Endodermal cell (in vitro differentiated cells): ENCODE data around the gene SSBP1. TPM values are rescaled to one million over a fixed set of nuclear protein-coding genes. Genes with fewer than 3 reads are reported as not detected.
A peak's percentile ranks its signal among the peaks of the same experiment; 100 is the strongest.
"Not testable (repeated sequence)": the region's sequence is repeated elsewhere in the genome, so short reads cannot be mapped to it uniquely, and the experiment has no call there.

Experiments
- DNase-seq: peaks from one replicate; pipeline ENCODE4 v3.0.0-alpha.2; 2017
- H3K27ac ChIP-seq: 2 replicates; pipeline ENCODE4 v1.5.1; 2013; ENCODE audit warnings: mild to moderate bottlenecking, low read depth, low read length, moderate library complexity
- H3K27me3 ChIP-seq: 2 replicates; pipeline ENCODE4 v1.6.1; 2013; ENCODE audit warnings: mild to moderate bottlenecking, low read length, moderate library complexity; ENCODE audit not compliant: insufficient read depth, control insufficient read depth, poor library complexity, severe bottlenecking
- H3K36me3 ChIP-seq: 2 replicates; pipeline ENCODE4 v1.7.0; 2013; ENCODE audit warnings: mild to moderate bottlenecking, low read length, moderate library complexity; ENCODE audit not compliant: control insufficient read depth, insufficient read depth
- H3K4me1 ChIP-seq: one replicate; pipeline ENCODE4 v1.7.0; 2013; ENCODE audit warnings: low read length; ENCODE audit not compliant: control insufficient read depth, insufficient read depth
- H3K4me3 ChIP-seq: 2 replicates; pipeline ENCODE4 v1.5.1; 2013; ENCODE audit warnings: mild to moderate bottlenecking, low read length, moderate library complexity
- H3K9ac ChIP-seq: 2 replicates; pipeline ENCODE4 v1.6.1; 2013; ENCODE audit warnings: mild to moderate bottlenecking, low read length, moderate library complexity; ENCODE audit not compliant: poor library complexity, severe bottlenecking; ENCODE audit errors: extremely low read depth
- H3K9me3 ChIP-seq: 2 replicates; pipeline ENCODE4 v1.6.1; 2013; ENCODE audit warnings: mild to moderate bottlenecking, low read length, moderate library complexity; ENCODE audit not compliant: control insufficient read depth
- H3K27ac Mint-ChIP-seq: 2 replicates; pipeline ENCODE4 v1.8.0; 2020; ENCODE audit warnings: mixed read lengths
- H3K27me3 Mint-ChIP-seq: 2 replicates; pipeline ENCODE4 v1.8.0; 2021; ENCODE audit warnings: mild to moderate bottlenecking, mixed read lengths; ENCODE audit not compliant: insufficient read depth
- H3K36me3 Mint-ChIP-seq: 2 replicates; pipeline ENCODE4 v1.8.0; 2020; ENCODE audit warnings: low read depth, mixed read lengths
- H3K4me1 Mint-ChIP-seq: 2 replicates; pipeline ENCODE4 v1.8.0; 2020; ENCODE audit warnings: mixed read lengths
- H3K4me3 Mint-ChIP-seq: 2 replicates; pipeline ENCODE4 v1.8.0; 2020; ENCODE audit warnings: mild to moderate bottlenecking, moderate library complexity, mixed read lengths
- H3K9me3 Mint-ChIP-seq: 2 replicates; pipeline ENCODE4 v1.8.0; 2020; ENCODE audit warnings: mild to moderate bottlenecking, mixed read lengths
- WGBS, 2 experiments: methylation state at CpG; one replicate each; pipeline versions ENCODE4 v1.1.5 to v1.1.7; 2013; ENCODE audit warnings: missing lambda C conversion rate in 2 of 2, mixed read lengths in 1 of 2; ENCODE audit not compliant: insufficient coverage in 1 of 2, insufficient read length in 1 of 2; 5-methylcytosine and 5-hydroxymethylcytosine counted together
- total RNA-seq, 2 donors: library from RNA; stranded (reverse); fragmentation: NEBNext Ultra II Directional in 1 of 2; extraction: Animal tissue kit (Norgen Biotek cat#: 25700) in 1 of 2; gene quantifications; 2 replicates in 1 of 2; 3 replicates in 1 of 2; pipeline ENCODE4 v1.2.1, GENCODE V29; 2021
- TF ChIP-seq, protein P1 (sequence below): fragments of 200-600 bp; sonication (generic); conservative IDR thresholded peaks from 2 replicates; pipeline ENCODE4 v1.5.0; 2021; ENCODE audit warnings: antibody characterized with exemption, mild to moderate bottlenecking

The SSBP1 gene
- total RNA-seq, 2 donors from 2014 or later, result 179 to 194 TPM

DNA sequence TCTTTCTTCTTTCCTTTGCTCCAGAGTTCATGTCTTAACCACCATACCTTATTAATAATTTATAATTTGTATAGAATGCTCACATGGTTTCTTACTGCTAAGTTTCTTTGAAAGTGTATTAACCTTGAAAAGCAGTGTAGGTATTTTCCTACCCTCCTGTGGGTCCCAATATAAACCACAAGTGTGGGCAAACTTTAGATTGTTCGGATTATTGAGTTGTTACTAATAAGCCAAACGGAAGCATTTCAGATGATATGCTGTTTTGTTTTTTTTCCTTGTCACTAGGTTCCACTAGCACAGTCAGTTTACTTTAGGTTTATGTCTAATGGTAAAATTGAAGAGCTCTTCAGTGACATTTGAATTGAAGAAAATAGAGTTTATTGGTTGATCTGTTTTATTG lies 10.2 kb downstream of the SSBP1 start:
- H3K27ac ChIP-seq, result no peak overlapping the region
- H3K27ac Mint-ChIP-seq, result no peak overlapping the region

DNA sequence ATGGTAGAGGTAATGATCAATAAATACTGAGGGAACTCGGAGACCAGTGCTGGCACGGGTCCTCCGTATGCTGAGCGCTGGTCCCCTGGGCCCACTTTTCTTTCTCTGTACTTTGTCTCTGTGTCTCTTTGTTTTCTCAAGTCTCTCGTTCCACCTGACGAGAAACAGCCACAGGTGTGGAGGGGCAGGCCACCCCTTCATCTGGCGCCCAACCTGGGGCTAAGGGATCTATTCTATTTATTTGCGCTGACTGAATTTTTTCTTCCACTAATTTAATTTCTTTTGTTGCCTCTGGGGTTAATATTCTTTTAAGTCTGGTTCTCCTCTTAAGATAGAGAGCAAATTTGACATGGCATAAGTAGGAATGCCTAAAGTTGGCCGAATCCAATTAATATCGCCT lies 13.7 kb downstream of the SSBP1 start:
- H3K9me3 ChIP-seq, result peaks cover 58% of the 10 kb centered on the region
- H3K4me3 ChIP-seq, result peak overlapping the region; percentile 32
- Mint-ChIP-seq H3K36me3 (peaks cover 91% of the 10 kb centered on the region), H3K9me3 (peaks cover 39% of the 10 kb centered on the region)
- H3K4me1 ChIP-seq, H3K4me3 Mint-ChIP-seq, H3K27me3 ChIP-seq, H3K27ac ChIP-seq, H3K27ac Mint-ChIP-seq, H3K9ac ChIP-seq, H3K4me1 Mint-ChIP-seq, H3K27me3 Mint-ChIP-seq: not testable (repeated sequence)
- peak; percentile 60 for DNase-seq
- 92 to 97% methylated on average over 8 to 10 of the region's 10 CpGs for WGBS, 2 experiments
- H3K36me3 ChIP-seq, result peaks cover 96% of the 10 kb centered on the region

More for the DNA sequence above, 10.2 kb downstream of the SSBP1 start:
- Mint-ChIP-seq H3K9me3 (peaks cover 37% of the 10 kb centered on the region), H3K4me3 (no peak overlapping the region), H3K4me1 (no peaks in the 10 kb centered on the region), H3K36me3 (peaks cover 87% of the 10 kb centered on the region), H3K27me3 (no peaks in the 10 kb centered on the region)
- Histone ChIP-seq H3K9me3 (peaks cover 50% of the 10 kb centered on the region), H3K4me1 (no peaks in the 10 kb centered on the region), H3K9ac (no peak overlapping the region), H3K36me3 (peaks cover 98% of the 10 kb centered on the region), H3K4me3 (no peak overlapping the region), H3K27me3 (no peaks in the 10 kb centered on the region)
- no peak for DNase-seq
- 95 to 100% methylated on average over 2 of the region's 2 CpGs for WGBS, 2 experiments
- TF ChIP-seq, protein P1, sequence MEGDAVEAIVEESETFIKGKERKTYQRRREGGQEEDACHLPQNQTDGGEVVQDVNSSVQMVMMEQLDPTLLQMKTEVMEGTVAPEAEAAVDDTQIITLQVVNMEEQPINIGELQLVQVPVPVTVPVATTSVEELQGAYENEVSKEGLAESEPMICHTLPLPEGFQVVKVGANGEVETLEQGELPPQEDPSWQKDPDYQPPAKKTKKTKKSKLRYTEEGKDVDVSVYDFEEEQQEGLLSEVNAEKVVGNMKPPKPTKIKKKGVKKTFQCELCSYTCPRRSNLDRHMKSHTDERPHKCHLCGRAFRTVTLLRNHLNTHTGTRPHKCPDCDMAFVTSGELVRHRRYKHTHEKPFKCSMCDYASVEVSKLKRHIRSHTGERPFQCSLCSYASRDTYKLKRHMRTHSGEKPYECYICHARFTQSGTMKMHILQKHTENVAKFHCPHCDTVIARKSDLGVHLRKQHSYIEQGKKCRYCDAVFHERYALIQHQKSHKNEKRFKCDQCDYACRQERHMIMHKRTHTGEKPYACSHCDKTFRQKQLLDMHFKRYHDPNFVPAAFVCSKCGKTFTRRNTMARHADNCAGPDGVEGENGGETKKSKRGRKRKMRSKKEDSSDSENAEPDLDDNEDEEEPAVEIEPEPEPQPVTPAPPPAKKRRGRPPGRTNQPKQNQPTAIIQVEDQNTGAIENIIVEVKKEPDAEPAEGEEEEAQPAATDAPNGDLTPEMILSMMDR, result no peak

DNA sequence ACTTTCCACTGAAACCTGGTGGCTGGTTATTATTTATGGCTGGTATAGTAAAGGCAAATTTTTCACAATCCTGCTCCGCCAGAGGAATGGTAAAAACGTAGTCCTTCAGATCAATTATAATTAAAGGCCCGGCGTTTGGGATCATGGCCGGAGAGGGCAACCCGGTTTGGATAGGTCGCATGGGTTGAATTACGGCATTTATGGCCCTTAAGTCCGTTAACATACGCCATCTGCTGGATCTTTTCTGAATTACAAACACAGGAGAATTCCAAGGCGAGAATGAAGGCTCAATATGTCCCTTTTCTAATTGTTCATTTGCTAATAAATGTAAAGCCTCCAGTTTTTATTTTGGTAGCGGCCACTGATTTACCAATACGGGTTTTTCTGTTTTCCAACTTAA lies 14.5 kb downstream of the SSBP1 start:
- Mint-ChIP-seq H3K4me3 (no peak overlapping the region), H3K9me3 (peaks cover 39% of the 10 kb centered on the region), H3K4me1 (no peaks in the 10 kb centered on the region), H3K27me3 (no peaks in the 10 kb centered on the region), H3K36me3 (peaks cover 98% of the 10 kb centered on the region), H3K27ac (no peak overlapping the region)
- TF ChIP-seq, protein P1, result peak; percentile 71
- no peak overlapping the region for H3K9ac ChIP-seq
- H3K27me3 ChIP-seq, result no peaks in the 10 kb centered on the region
- no peak overlapping the region for H3K27ac ChIP-seq
- H3K36me3 ChIP-seq, result peaks cover 98% of the 10 kb centered on the region
- no peak for DNase-seq
- 93% methylated on average over 10 to 13 of the region's 13 CpGs for WGBS, 2 experiments
- H3K4me1 ChIP-seq, result no peaks in the 10 kb centered on the region
- peak overlapping the region; percentile 32 for H3K4me3 ChIP-seq
- peaks cover 63% of the 10 kb centered on the region for H3K9me3 ChIP-seq

DNA sequence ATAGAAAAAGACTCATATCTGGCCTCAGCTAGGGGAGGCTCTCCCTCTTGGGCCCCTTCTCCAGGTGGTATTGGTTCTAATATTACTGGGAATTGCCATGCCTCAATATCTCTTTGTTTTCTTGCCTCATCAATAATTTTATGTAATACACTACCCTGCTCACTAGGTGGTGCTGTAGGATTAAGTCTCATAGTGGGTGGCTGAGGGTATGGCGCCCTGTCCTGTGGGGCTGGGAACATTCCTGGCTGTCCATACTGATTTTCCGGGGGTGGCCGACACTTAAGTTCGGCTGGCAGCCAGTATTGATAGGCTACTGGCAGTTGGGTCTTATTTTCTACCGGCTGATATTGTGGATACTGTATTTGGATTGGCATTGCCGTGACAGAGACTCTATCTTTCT lies 16.8 kb downstream of the SSBP1 start:
- H3K27me3 Mint-ChIP-seq, result no peaks in the 10 kb centered on the region
- WGBS, 2 experiments, result 93 to 100% methylated on average over 1 to 6 of the region's 6 CpGs
- peak; percentile 63 for DNase-seq

More for the DNA sequence above, 16.8 kb downstream of the SSBP1 start:
- Histone ChIP-seq H3K4me3 (no peak overlapping the region), H3K27ac (no peak overlapping the region), H3K27me3 (no peaks in the 10 kb centered on the region), H3K36me3 (peaks cover 93% of the 10 kb centered on the region), H3K9me3 (peaks cover 57% of the 10 kb centered on the region), H3K4me1 (no peaks in the 10 kb centered on the region), H3K9ac (no peak overlapping the region)
- Mint-ChIP-seq H3K9me3 (peaks cover 38% of the 10 kb centered on the region), H3K27ac (no peak overlapping the region), H3K36me3 (peaks cover 96% of the 10 kb centered on the region), H3K4me3 (no peak overlapping the region), H3K4me1 (no peaks in the 10 kb centered on the region)
- TF ChIP-seq, protein P1, result peak; percentile 75
